MG63 (cell line): Measurements from ENCODE around the gene IFI16. TPM values are rescaled to one million over a fixed set of nuclear protein-coding genes. Genes with fewer than 3 reads are reported as not detected.

Experiments
- DNase-seq: peaks from one replicate; pipeline ENCODE4 v3.0.0-alpha.2; 2020
- H3K27me3 ChIP-seq: fragments of 250-450 bp; sonication (Bioruptor Pico); 2 replicates; pipeline ENCODE4 v1.5.1; 2020; ENCODE audit warnings: mild to moderate bottlenecking, moderate library complexity
- H3K36me3 ChIP-seq: fragments of 250-450 bp; sonication (Bioruptor Pico); 2 replicates; pipeline ENCODE4 v1.5.1; 2020; ENCODE audit warnings: mild to moderate bottlenecking, moderate library complexity
- H3K4me3 ChIP-seq: fragments of 250-450 bp; sonication (Bioruptor Pico); 2 replicates; pipeline ENCODE4 v1.5.1; 2020; ENCODE audit warnings: mild to moderate bottlenecking, moderate library complexity
- H3K9me3 ChIP-seq: fragments of 250-450 bp; sonication (Bioruptor Pico); 2 replicates; pipeline ENCODE4 v1.5.1; 2020; ENCODE audit warnings: mild to moderate bottlenecking, moderate library complexity
- total RNA-seq: library from RNA; depleted of rRNA; stranded (reverse); fragments of >200 nt; shearing (Covaris generic); gene quantifications from 2 replicates; pipeline ENCODE4 v1.2.3, GENCODE V29; 2014; ENCODE audit warnings: low replicate concordance; rRNA removed

Gene IFI16
- 33.8 and 35.7 TPM in 2 replicates for total RNA-seq

DNA sequence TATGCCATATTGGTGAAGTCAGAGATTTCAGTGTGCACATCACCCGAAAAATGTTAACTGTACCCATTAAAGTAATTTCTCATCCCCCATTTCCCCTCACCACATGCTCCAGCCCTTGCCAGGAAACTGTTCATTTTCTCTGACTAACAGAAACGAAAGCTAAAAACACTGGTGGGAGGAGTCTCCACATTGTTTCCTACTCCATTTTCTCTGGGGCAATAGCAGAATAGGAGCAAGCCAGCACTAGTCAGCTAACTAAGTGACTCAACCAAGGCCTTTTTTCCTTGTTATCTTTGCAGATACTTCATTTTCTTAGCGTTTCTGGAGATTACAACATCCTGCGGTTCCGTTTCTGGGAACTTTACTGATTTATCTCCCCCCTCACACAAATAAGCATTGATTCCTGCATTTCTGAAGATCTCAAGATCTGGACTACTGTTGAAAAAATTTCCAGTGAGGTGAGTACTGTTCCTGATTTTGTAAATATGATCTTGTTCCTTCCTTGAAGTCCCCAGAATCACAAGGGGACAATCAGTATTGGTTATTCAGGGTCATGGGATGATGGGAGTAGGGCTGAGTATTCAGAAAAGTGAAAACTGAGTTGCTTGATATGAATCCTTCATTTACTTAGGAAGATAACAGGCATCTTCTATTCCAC, at the start of gene IFI16:
Gene IFI16 (plus strand): TSS at position 204 of the 658 bp plus-strand sequence. CDS start 4,774 bp downstream, outside the sequence.
- peaks cover 16% of the 10 kb centered on the region for H3K36me3 ChIP-seq
- no peaks in the 10 kb centered on the region for H3K9me3 ChIP-seq
- no peaks in the 10 kb centered on the region for H3K27me3 ChIP-seq
- DNase-seq: peak; percentile 69
- peak within 1 kb of the TSS; percentile 66 for H3K4me3 ChIP-seq

DNA sequence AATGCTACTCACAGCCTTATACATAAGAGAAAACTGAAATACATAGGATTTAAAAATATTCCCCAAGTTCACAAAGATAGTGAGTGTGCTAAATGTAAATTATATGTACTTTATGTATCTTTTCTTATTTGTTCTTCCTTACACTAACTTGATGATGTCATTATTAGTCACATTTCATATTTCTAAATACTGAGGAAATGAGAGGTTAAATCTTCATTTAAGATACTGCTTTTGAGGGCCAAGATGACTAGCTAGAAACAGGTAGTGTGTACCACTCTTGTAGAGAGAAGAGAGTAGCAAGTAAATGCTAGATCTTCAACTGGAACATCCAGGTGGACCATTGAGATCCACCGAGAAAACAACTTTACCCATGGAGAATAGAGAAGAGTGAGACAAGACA, 48.5 kb upstream of the IFI16 start:
- no peak for DNase-seq
- H3K27me3 ChIP-seq: 0 out of 2 replicates have a peak, but pooled peaks cover under 1% of the 10 kb centered on the region

DNA sequence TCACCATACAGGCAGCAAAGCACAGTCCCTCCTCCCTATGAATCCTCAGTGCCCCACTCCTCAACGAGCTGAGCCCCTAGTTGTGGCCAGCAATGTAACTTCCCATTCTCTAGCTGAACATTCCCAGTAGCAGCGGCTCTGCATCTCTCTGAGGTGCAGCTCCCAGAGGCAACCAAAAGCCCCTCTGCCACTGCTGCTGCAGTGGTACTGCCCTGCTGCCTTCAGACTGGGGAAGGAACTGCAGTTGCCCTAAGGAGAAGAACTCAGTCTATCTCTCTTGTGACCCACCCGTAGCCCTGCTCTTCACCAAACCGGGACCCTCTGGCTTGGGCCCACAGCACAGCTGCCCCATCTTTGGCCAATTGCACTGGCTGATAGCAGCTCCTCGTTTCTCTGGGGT, 46.7 kb upstream of the IFI16 start:
- Histone ChIP-seq H3K9me3 (no peaks in the 10 kb centered on the region), H3K36me3 (no peaks in the 10 kb centered on the region), H3K4me3 (no peak overlapping the region), H3K27me3 (peaks cover 8% of the 10 kb centered on the region; the same call in 1 of the 2 replicates)
- DNase-seq: no peak

More for the DNA sequence above, 48.5 kb upstream of the IFI16 start:
- Histone ChIP-seq H3K36me3 (no peaks in the 10 kb centered on the region), H3K4me3 (no peak overlapping the region), H3K9me3 (no peaks in the 10 kb centered on the region)

DNA sequence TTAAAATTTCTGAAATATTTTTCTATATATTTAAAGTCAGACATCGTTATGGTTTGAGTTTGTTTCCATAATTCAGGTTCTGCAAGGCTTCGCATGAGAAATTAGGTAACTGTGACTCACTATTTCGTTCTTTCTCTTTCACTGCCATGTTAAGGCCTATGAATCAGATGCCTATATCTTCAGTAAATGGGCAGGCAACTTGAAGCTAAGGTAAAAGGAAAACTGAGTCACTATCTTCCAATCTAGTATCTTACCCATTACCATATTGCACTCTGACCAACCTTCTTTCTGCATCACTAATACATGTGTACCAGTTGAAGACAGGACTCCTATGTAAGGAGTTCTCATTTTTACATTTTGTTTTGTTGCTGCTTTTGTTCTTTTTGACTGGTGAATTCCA, 40.5 kb upstream of the IFI16 start:
- no peak overlapping the region for H3K4me3 ChIP-seq
- H3K9me3 ChIP-seq: no peaks in the 10 kb centered on the region
- no peaks in the 10 kb centered on the region for H3K36me3 ChIP-seq
- DNase-seq: no peak
- H3K27me3 ChIP-seq: peaks cover 8% of the 10 kb centered on the region; the same call in 1 of the 2 replicates

DNA sequence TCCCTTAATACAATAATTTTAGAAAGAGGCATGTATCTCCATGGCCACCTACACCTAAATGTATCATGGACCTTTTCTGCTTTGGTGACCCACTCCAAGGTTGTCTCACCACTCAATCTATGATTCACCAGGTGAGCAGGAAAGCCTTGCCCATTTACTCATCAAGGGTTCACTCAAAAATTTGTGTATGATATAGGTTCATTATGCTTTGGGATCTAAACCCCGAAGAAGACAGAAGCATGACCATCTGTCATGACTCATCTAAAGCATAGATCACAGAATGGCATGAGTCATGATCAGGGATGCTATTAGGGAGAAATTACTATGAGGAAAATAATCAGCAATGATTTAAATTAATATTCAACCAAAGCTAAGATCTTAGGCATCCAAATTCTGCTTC, 39.9 kb upstream of the IFI16 start:
- H3K9me3 ChIP-seq: no peaks in the 10 kb centered on the region

DNA sequence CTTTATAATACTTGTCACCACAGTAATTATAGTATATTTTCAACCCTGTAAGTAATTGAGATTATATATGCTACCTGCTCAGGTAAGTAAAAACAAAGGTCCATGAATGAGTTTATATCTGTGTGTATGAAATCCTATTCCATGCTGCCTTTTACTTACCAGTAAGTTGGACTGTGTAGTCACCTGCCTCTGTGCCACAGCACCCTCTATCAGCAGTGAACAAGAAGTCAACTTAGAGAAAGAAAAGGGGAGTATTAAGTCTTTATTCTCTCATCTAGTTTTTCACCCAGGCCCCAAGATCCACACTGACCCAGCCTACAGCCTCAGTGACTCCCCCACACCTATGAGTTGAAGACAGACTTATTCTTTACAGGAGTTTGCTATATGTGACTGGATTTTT, 36.9 kb upstream of the IFI16 start:
- no peak for DNase-seq
- Histone ChIP-seq H3K9me3 (no peaks in the 10 kb centered on the region), H3K4me3 (no peak overlapping the region), H3K27me3 (no peaks in the 10 kb centered on the region), H3K36me3 (no peaks in the 10 kb centered on the region)

More for the DNA sequence above, 39.9 kb upstream of the IFI16 start:
- Histone ChIP-seq H3K36me3 (no peaks in the 10 kb centered on the region), H3K27me3 (peaks cover 8% of the 10 kb centered on the region; the same call in 1 of the 2 replicates), H3K4me3 (no peak overlapping the region)
- no peak for DNase-seq

DNA sequence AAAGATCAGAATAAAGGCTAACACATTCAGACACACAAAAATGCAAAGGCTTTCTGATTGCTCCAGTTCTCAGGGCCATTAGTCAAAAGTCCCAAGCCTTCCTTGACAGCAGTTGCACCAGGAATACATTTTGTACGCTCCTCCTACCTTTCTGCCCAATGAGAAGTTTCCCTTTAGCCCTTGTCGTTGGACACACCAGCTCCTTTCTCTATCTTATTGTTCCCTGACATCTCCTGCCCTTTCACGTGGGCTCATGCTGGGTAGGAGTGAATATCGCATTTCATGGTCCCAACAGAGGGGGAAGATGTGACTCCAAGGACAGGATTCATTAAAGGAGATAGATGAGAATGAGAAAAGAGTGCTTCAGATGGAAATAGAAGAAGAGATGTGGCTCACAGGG, 33.5 kb upstream of the IFI16 start:
- Histone ChIP-seq H3K9me3 (no peaks in the 10 kb centered on the region), H3K27me3 (no peaks in the 10 kb centered on the region), H3K36me3 (no peaks in the 10 kb centered on the region), H3K4me3 (no peak overlapping the region)
- no peak for DNase-seq

DNA sequence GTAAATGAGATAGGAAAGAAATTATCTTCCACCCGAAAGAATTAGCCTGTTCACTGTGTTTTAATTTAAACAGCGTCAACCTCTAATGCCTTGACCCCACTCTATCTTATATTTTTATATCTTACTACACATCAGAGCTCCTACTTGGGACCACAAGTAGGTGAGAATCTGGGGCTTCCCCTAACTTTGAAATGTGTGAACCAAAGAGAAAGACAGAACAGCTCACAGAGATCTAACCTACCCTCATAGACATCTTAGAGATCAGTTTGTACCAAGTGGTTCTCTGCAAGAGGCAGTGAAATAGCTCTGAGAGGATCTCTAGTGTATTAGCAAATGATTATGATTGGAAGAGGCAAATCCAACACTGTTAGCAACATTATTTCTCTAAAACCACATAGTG, 31.0 kb upstream of the IFI16 start:
- Histone ChIP-seq H3K4me3 (no peak overlapping the region), H3K9me3 (no peaks in the 10 kb centered on the region; the same call in 1 of the 2 replicates), H3K27me3 (no peaks in the 10 kb centered on the region), H3K36me3 (no peaks in the 10 kb centered on the region)
- no peak for DNase-seq

DNA sequence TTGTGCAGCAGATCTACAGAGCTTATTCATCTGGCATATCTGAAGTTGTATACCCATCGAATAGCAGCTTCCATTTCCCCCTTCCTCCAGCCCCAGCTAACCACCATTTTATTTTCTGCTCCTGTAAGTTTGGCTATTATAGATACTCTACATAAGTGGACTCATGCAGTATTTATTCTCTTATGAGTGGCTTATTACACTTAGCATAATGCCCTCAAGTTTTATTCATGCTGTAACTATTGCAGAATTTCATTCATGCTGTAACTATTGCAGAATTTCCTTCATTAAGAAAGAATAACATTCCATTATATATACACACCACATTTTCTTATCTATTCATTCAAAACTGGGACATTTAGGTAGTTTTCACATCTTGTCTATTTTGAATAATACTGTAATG, 30.5 kb upstream of the IFI16 start:
- Histone ChIP-seq H3K27me3 (no peaks in the 10 kb centered on the region), H3K4me3 (no peak overlapping the region), H3K9me3 (no peaks in the 10 kb centered on the region; the same call in 1 of the 2 replicates), H3K36me3 (no peaks in the 10 kb centered on the region)
- DNase-seq: no peak

DNA sequence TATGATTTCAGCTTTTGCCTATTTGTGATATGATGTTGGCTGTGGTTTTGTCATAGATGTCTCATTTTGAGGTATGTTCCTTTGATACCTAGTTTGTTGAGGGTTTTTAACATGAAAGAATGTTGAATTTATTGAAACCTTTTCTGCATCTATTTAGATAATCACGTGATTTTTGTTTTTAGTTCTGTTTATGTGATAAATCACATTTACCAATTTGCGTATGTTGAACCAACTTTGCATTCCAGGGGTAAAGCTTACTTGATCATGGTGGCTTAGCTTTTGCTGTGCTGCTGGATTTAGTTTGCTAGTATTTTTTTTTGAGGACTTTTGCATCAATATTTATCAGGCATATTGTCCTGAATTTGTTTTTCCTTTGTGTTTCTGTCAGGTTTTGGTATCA, 26.5 kb upstream of the IFI16 start:
- no peak for DNase-seq
- no peaks in the 10 kb centered on the region for H3K27me3 ChIP-seq
- H3K9me3 ChIP-seq: no peaks in the 10 kb centered on the region; the same call in 1 of the 2 replicates
- no peak overlapping the region for H3K4me3 ChIP-seq
- H3K36me3 ChIP-seq: no peaks in the 10 kb centered on the region

DNA sequence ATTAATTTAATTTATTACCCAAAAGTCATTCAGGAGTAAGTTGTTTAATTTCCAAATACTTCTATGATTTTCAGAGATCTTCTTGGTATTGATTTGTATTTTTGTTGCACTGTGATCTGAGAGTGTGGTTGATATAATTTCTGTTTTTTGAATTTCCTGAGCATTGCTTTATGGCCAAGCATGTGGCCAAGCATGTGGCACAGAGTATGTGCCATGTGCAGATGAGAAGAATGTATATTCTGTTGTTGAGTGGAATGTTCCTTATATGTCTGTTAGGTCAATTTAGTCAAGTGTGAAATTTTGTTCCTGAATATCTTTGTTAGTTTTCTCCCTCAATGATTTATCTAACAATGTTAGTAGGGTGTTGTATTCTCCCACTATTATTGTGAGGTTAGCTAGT, 25.3 kb upstream of the IFI16 start:
- Histone ChIP-seq H3K36me3 (no peaks in the 10 kb centered on the region), H3K4me3 (no peak overlapping the region), H3K9me3 (no peaks in the 10 kb centered on the region; the same call in 1 of the 2 replicates), H3K27me3 (no peaks in the 10 kb centered on the region)
- DNase-seq: no peak

DNA sequence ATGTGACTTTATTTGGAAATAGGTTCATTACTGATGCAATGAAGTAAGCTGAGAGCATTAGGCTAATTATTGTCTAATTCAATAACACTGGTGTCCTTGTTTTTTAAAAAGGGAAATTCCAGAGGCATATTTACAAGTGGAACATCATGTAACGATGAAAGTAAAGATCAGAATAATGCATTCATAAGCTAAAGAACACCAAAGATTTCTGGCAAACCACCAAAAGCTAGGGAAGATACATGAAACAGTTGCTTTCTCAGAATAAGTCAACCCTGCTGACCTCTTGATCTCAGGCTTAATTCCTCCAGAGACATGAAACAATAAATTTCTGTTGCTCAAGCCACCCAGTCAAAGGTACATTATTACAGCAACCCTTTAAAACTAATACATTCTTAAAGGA, 20.3 kb upstream of the IFI16 start:
- no peak for DNase-seq
- Histone ChIP-seq H3K9me3 (no peaks in the 10 kb centered on the region), H3K27me3 (peaks cover 4% of the 10 kb centered on the region), H3K4me3 (no peak overlapping the region), H3K36me3 (no peaks in the 10 kb centered on the region)

DNA sequence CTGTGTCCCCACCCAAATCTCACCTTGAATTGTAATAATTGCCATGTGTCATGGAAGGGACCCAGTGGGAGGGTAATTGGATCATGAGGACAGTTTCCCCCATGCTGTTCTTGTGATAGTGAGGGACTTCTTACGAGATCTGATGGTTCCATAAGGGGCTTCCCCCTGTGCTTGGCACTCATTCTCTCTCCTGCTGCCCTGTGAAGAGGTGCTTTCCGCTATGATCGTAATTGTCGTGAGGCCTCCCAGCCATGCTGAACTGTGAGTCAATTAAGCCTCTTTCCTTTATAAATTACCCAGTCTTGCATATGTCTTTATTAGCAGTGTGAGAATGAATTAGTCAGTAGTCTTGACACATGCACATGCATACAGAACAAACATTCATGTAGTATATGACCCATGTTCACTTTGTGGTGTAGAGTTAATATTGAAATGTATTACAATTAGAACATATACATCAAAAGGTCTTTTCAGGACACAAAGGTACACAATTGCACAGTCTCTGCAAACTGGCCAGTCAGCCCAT, 16.9 kb upstream of the IFI16 start:
- Histone ChIP-seq H3K4me3 (no peak overlapping the region), H3K36me3 (no peaks in the 10 kb centered on the region), H3K9me3 (no peaks in the 10 kb centered on the region; the same call in 1 of the 2 replicates), H3K27me3 (peaks cover 4% of the 10 kb centered on the region)
- DNase-seq: no peak

DNA sequence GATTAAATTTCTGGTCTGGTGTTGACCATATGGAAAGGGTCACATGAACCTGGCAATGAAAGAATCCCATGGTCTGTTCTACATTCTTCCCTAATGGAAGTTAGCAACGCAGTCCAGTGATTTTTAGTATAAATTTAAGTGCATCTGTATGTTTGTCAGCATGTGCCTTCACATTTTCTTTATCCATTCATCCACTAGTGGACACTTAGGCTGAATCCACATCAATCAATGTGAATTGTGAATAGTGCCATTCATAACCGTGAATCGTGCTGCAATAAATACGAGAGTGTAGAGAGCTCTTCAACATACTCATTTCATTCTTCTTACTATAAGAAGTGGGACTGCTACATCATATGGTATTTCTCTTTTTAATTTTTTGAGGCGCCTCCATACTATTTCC, 12.7 kb upstream of the IFI16 start:
- no peaks in the 10 kb centered on the region; the same call in 1 of the 2 replicates for H3K27me3 ChIP-seq
- no peaks in the 10 kb centered on the region; the same call in 1 of the 2 replicates for H3K9me3 ChIP-seq
- H3K36me3 ChIP-seq: no peaks in the 10 kb centered on the region
- DNase-seq: no peak
- no peak overlapping the region for H3K4me3 ChIP-seq

DNA sequence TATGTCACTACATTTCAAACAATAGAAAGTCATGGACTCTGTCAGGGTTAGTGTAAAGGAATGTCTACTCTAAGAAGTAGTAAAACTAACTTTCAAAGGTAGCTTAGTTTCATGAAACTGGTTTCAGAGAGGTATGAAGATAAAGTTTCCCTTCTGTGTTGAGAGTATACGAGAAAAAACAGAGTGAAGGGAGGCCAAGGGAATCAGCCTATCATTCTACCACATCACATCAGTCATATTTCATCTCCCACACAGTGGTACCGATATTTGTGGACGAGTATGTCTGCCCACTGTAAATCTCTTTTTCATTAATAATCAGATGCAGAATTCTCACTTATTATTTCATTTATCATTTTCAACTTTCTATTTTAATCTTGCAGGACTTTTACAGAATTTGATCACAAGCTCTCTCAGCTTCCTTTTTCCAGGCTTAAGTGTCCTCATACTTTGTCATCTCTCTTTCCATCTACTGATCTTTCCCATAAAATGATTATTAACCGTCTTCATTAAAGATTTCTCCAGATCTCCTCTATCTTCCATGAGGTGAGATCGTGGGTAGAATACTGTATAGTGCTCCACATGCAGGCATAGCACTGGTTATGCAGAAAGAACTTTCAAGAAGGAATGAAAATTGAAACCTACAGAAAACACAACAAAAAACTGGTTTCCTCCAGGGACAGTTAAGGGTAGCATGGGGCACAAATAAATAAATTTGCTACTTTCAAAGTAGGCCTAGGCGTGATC, 11.5 kb upstream of the IFI16 start:
- Histone ChIP-seq H3K27me3 (no peaks in the 10 kb centered on the region; the same call in 1 of the 2 replicates), H3K36me3 (no peaks in the 10 kb centered on the region), H3K4me3 (peak overlapping the region; percentile 44), H3K9me3 (no peaks in the 10 kb centered on the region; the same call in 1 of the 2 replicates)
- no peak for DNase-seq

DNA sequence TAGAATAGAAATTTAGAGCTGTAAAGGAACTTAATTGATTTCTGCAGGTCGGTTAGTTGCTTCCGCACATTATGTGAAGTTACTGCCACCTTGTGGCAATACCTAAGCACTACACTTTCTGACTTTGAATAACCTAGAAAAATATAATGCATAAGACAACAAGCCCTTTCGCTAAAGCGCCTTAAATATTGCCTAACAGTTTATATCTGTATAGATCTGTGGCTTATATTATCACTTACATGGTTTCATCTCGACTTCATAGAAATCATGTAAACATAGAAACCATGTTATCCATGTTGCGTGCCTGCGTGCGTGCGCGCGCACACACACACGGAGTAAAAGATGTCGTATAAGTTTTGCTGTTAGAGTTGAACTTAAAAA, 10.9 kb upstream of the IFI16 start:
- Histone ChIP-seq H3K36me3 (no peaks in the 10 kb centered on the region), H3K9me3 (no peaks in the 10 kb centered on the region; the same call in 1 of the 2 replicates), H3K27me3 (no peaks in the 10 kb centered on the region; the same call in 1 of the 2 replicates), H3K4me3 (peak overlapping the region; percentile 44)
- peak; percentile 40 for DNase-seq

DNA sequence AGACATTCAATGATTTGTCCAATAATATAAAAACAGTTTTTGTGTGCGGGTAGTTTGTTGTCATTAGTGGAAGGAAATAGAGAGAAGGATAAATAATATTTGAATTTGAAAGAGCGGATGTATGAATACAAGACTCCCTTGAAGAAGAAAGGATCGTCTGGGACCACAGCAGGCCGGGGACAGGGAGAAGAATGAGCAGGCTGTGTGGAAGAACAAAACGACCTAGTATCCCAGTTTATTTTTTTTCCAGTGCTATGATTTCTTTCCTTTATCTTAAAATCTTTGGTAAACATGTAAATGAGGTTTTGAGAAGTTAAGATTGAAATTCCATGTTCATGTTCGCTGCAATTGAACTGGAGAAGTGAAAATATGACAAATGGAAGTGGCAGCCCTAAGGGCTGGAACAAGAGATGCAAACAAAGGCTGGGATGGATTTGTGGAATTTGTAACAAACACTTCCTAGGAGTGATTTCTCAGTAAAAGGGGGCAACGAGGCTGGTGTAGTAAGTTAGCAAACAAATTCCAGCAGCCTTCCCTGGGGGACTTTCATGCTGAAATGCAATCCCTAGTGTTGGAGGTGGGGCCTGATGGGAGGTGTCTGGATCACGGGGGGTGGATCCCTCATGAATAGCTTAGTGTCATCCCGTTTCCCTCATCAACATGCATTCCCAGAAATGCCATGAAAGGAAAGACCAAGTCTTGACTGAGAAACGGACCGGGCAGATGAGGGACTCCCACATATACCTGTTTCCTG, 10.2 kb upstream of the IFI16 start:
- Histone ChIP-seq H3K9me3 (no peaks in the 10 kb centered on the region; the same call in 1 of the 2 replicates), H3K36me3 (no peaks in the 10 kb centered on the region), H3K27me3 (no peaks in the 10 kb centered on the region), H3K4me3 (peak overlapping the region; percentile 44)
- DNase-seq: peak; percentile 70
